IPS-NIHi11 (cell line): ENCODE results near the gene GANC.
"Not testable (repeated sequence)": the region's sequence is repeated elsewhere in the genome, so short reads cannot be mapped to it uniquely, and the experiment has no call there.

Experiments
- DNase-seq: peaks from one replicate; pipeline ENCODE4 v3.0.0; 2012; ENCODE audit warnings: mixed read lengths, low spot score

The GANC gene

GRCh38 chr15:42284551-42284950, 11.6 kb downstream of the GANC start:
- DNase-seq = no peak

DNA sequence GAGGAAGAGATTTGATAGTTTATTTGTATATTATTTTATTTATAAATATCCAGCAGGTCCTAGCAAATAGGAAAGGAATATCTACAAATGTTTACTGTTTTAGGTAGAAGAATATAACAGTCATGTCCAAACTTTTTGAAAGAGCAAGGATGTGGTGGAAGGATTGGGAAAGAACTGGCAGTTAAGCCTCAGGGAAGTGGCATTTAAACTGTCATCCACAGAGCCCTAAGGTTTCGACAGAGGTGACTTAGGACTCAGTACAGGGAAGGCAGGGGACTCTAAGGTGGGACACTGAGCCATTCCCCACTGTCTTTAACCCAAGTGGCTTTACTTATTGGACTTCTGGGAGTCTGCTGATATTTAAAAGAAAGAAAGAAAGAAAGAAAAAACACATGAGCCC, 12.0 kb downstream of the GANC start:
- DNase-seq = no peak

DNA sequence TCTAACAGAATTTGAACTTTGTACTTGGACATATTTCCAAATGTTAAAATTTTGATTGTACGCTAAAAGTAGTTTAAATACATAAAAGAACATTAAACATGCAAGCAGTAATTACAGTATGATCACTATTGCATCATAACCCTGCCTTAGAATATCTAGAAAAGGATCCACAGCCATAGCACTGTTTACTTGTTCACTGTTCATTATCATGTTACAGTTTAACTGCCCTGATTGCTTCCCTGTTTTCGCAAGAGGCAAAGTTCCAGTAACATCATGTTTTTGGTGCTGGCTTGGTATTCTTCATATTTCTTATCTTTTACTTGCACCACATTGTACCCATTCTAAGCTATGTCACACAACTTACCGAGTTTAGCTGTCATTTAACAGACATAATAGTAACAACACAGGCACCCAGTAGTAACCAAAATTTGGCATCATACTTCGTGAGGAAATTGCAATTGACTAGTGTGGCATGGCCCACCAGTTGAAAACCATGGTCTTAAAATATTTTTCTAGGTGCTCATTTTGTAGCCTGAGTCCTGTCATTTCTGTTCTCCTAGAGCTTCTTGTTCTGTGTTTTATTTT, 13.5 kb downstream of the GANC start:
- DNase-seq = no peak

- DNase-seq = no peak
Observed at GRCh38 chr15:42287931-42288330, 14.9 kb downstream of the GANC start.

DNA sequence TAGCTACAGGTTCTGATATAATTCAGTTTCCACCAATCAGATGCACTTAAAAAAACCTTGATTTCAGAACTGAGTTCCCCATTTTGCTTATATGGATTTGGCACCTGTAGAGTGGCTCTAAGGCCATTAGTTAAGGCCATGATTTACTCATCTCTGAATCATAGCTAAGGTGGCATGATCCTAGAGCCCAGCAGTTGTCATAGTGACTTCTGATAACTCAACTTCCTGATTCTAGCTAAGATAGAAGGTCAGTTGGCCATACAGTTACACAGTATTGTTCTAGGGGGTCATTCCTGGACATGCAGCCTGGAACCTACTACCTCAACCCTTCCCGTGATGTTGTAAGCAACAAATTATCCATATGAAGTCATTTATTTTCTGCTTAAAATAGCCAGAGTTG, 16.2 kb downstream of the GANC start:
- DNase-seq = no peak

GRCh38 chr15:42301004-42301403, 28.0 kb downstream of the GANC start:
- not testable (repeated sequence) for DNase-seq

- no peak for DNase-seq
Observed at GRCh38 chr15:42306681-42307080, 33.7 kb downstream of the GANC start.

DNA sequence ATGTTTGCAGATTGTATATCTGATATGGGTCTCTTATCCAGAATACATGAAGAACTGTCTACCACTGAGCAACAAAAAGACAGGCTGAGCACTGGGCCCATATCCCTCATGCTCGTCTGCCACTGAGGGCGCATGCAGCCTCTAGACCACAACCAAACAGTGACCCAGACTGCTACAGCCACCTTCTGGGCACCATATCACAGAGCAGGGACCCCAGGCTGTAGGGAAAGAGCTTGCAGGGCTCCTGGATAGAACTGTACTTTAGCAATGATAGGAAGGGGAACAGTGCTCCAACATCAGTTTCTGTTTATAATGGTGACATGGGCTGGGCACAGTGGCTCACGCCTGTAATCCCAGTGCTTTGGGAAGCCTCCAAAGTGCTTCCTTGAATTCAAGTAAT, 40.5 kb downstream of the GANC start:
- DNase-seq = no peak

DNA sequence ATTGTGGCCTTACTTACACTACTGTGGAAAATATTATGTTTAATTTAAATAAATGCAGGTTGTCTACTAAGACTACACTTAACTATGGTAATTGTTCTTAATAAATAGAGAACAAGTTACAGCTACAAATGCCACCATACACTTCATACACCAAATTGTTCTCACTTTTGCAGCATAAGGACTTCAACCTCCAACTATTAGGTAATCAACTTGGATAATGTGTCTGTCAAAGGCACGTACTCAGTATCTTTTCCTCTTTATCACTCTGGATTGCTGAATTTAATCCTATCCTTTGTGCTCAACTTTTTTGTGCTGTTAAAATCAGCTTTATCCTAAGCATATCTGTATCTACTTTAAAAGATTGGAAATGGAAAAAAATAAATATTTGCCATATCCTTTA, 41.8 kb downstream of the GANC start:
- no peak for DNase-seq

DNA sequence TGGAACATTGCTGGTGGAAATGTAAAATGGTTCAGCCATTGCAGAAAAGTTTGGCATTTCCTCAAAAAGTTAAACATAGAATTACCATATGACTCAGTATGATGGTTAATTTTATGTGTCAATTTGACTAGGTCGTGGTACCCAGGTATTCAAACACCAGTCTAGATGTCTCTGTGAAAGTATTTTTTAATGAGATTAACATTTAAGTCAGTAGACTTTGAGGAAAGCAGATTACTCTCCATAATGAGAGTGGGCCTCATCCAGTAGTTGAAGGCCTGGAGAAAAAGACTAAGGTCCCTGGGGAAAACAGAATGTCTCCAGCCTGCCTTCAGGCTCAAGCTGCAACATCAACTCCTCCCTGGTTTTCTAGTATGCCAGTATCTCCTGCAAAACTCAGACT, 42.5 kb downstream of the GANC start:
- no peak for DNase-seq

DNA sequence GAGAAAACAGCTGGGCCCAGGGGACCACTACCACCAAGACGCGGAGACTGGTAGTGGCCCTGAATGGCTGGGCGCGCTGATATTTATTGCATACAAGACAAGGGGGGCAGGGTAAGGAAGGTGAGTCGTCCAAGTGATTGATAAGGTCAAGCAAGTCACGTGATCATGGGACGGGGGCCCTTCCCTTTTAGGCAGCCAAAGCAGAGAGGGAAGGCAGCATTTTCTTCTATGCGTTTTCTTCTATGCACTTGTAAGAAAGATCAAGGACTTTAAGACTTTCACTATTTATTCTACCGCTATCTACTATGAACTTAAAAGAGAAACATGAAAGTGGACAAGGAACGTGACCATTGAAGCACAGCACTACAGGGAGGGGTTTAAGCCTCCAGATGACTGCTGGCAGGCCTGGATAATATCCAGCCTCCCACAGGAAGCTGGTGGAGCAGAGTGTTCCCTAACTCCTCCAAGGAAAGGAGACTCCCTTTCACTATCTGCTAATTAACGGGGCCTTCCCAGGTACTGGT, 43.3 kb downstream of the GANC start:
- DNase-seq = not testable (repeated sequence)

GRCh38 chr15:42319206-42319605, 46.2 kb downstream of the GANC start:
- no peak for DNase-seq

DNA sequence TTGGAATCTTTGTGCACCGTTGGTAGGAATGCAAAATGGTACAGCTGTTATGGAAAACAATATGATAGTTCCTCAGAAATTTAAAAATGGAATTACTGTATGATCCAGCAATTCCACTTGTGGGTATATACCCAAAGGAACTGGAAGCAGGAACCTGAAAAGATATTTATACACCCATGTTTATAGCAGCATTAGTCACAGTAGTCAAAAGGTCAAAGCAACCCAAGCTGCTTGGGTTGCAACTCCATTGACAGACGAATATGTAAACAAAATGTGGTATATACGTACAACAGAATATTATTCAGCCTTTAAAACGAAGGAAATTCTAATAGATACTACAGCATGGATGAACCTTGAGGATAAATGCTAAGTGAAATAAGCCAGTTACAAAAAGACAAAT, 51.3 kb downstream of the GANC start:
- no peak for DNase-seq

DNA sequence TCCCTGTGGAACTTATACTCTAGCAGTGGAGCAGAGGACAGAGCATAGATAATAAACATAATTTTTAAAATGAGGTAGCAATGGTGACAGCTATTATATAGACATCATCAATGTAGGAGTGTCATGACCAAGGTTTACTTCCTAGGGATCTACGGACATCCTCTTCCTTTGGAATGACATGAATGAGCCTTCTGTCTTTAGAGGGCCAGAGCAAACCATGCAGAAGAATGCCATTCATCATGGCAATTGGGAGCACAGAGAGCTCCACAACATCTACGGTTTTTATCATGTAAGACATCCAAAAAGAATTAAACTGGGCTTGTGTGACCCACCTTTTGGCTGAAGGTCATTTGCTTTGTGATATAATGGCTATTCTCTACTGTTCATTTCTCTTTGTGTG, 56.2 kb downstream of the GANC start:
- no peak for DNase-seq

DNA sequence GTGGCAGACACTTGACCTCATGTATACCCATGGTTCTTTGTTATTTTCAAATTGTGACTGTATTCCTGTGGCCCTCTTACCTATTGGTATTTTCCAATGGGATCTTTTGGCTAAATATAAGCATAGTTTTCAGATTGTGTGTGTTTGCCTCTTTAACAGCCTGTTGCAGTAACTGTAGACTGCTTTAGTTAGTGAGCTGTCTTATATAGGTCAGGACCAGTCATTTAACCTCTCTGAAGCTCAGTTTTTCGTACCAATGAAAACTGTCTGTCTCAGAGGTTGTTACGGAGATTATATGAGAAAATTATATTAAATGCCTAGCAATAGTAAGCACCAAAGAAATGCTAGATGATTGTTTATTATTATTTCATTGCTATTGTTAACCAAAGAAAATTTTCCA, 57.0 kb downstream of the GANC start:
- DNase-seq = no peak

GRCh38 chr15:42331235-42331634, 58.2 kb downstream of the GANC start:
- no peak for DNase-seq

GRCh38 chr15:42332331-42332730, 59.3 kb downstream of the GANC start:
- no peak for DNase-seq

- DNase-seq = no peak
Observed at GRCh38 chr15:42335074-42335473, 62.1 kb downstream of the GANC start.

GRCh38 chr15:42336650-42337049, 63.6 kb downstream of the GANC start:
- DNase-seq = not testable (repeated sequence)

DNA sequence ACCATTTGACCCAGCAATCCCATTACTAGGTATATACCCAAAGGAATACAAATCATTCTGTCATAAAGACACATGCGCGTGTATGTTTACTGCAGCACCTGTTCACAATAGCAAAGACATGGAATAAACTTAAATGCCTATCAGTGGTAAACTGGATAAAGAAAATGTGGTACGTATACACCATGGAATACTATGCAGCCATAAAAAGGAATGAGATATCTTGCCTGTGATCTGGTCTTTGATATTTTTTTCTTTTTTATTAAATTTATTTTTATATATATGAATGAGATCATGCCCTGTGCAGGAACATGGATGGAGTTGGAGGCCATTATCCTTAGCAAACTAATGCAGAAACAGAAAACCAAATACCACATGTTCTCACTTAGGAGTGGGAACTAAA, 64.1 kb downstream of the GANC start:
- not testable (repeated sequence) for DNase-seq

DNA sequence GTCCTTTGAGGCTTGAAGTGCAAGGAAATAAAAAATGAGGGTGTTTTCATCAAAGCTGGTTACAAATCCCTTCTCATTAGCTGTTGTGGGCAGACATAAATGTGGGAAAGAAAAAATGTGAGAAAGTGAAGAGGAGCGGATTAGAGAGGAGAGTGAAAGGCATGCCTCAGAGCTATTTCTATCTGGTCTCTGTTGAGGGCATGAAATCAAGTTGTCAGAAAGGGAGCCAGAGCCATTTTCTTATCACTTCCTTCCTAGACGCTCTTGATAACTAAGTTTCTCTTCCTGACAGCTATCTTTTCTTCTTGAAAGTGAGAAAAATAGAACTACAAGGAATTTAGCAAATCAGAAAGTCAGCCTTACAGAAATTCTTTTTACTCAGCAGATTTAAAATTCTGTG, 65.5 kb downstream of the GANC start:
- DNase-seq = no peak

- DNase-seq = no peak
Observed at GRCh38 chr15:42343596-42344232, 70.7 kb downstream of the GANC start.

- DNase-seq = no peak
Observed at GRCh38 chr15:42344763-42345162, 71.8 kb downstream of the GANC start.

DNA sequence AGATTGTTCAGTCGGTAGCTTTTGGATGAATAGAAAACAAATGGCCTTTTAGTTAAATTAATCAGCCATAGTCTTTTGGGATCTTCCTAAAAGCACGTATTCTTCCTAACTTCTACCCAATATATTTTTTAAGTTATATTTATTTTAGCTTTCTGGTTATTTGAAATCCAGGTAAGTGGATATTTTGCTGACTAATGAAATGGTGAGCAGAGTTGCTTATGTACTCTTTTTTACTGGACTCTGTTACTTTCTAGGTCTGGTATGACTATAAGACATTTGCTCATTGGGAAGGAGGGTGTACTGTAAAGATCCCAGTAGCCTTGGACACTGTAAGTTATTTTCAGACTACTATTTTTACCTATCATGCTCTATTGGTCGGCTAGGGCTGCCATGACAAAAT, 72.5 kb downstream of the GANC start:
- DNase-seq = no peak
